H1 (cell line): ENCODE results near the gene TNRC6C. TPM values are rescaled to one million over a fixed set of nuclear protein-coding genes. Genes with fewer than 3 reads are reported as not detected.
A peak's percentile ranks its signal among the peaks of the same experiment; 100 is the strongest.

Experiments used
- CTCF ChIA-PET: fragments of 300-600 bp; sonication (Branson Sonifier 250); formaldehyde crosslinking; loops from one replicate; lab custom pipeline; 2021; ENCODE audit not compliant: partially characterized antibody; lab: Charles Lee
- POLR2A ChIA-PET: fragments of 300-600 bp; sonication (Branson Sonifier 250); formaldehyde crosslinking; loops from one replicate; lab custom pipeline; 2021; ENCODE audit warnings: inconsistent platforms; ENCODE audit not compliant: partially characterized antibody; lab: Charles Lee
- DNase-seq, 2 experiments: peaks; one replicate each; pipeline versions ENCODE4 v3.0.0 to v3.0.0-alpha.2; 2010 to 2022; ENCODE audit warnings: low spot score in 2 of 2, low read depth in 1 of 2, mixed read lengths in 1 of 2
- FAIRE-seq: peaks from 2 replicates; lab custom pipeline; 2011; peaks lifted over from hg19 to GRCh38; lab: Jason Lieb, UNC
- H2AFZ ChIP-seq: 2 replicates; pipeline ENCODE4 v1.8.1; 2012; ENCODE audit warnings: low read length, inconsistent platforms
- H2AK5ac ChIP-seq: 2 replicates; pipeline ENCODE4 v1.6.1; 2013; ENCODE audit warnings: low read depth, low read length
- H2BK120ac ChIP-seq: replicated peaks from 2 replicates; pipeline ENCODE3; 2013; ENCODE audit warnings: low read depth, low read length, inconsistent platforms
- H2BK12ac ChIP-seq: 2 replicates; pipeline ENCODE4 v1.6.1; 2013; ENCODE audit warnings: low read depth, low read length
- H2BK15ac ChIP-seq: 2 replicates; pipeline ENCODE4 v1.6.1; 2013; ENCODE audit warnings: low read length
- H2BK20ac ChIP-seq: 2 replicates; pipeline ENCODE4 v1.6.1; 2013; ENCODE audit warnings: low read length
- H2BK5ac ChIP-seq: 2 replicates; pipeline ENCODE4 v1.6.1; 2013; ENCODE audit warnings: low read depth, low read length
- H3K14ac ChIP-seq: 2 replicates; pipeline ENCODE4 v1.6.1; 2013; ENCODE audit warnings: inconsistent platforms; ENCODE audit not compliant: insufficient read length
- H3K18ac ChIP-seq: 2 replicates; pipeline ENCODE4 v1.6.1; 2013; ENCODE audit warnings: low read length; ENCODE audit errors: extremely low read depth
- H3K23ac ChIP-seq: 2 replicates; pipeline ENCODE4 v1.6.1; 2013; ENCODE audit warnings: inconsistent platforms; ENCODE audit not compliant: insufficient read length
- H3K23me2 ChIP-seq: 2 replicates; pipeline ENCODE4 v1.6.1; 2013; ENCODE audit warnings: low read depth, low read length
- H3K27ac ChIP-seq: 2 replicates; pipeline ENCODE4 v1.6.1; 2011; ENCODE audit warnings: low read depth, low read length, inconsistent platforms
- H3K27me3 ChIP-seq, 4 experiments: replicated peaks in 1 of 4; 1 replicate in 1 of 4; 2 replicates in 3 of 4; pipeline versions ENCODE4 v1.6.1 to v1.8.1; 2011 to 2013; ENCODE audit warnings: low read length in 3 of 4, mild to moderate bottlenecking in 3 of 4, inconsistent platforms in 2 of 4, mixed read lengths in 2 of 4, moderate library complexity in 1 of 4; ENCODE audit not compliant: control insufficient read depth in 3 of 4, insufficient read depth in 3 of 4; ENCODE audit errors: extremely low read depth in 1 of 4
- H3K36me3 ChIP-seq, 4 experiments: 2 replicates each; pipeline versions ENCODE4 v1.6.1 to v1.8.1; 2011 to 2013; ENCODE audit warnings: mild to moderate bottlenecking in 4 of 4, low read length in 3 of 4, moderate library complexity in 2 of 4, control low read depth in 1 of 4, inconsistent platforms in 1 of 4; ENCODE audit not compliant: insufficient read depth in 4 of 4, control insufficient read depth in 2 of 4
- H3K4ac ChIP-seq: replicated peaks from 2 replicates; pipeline ENCODE3; 2013; ENCODE audit warnings: low read length, low read depth, mixed read lengths, inconsistent platforms; ENCODE audit not compliant: insufficient read length
- H3K4me1 ChIP-seq, 4 experiments: replicated peaks in 1 of 4; 1 replicate in 1 of 4; 2 replicates in 3 of 4; pipeline versions ENCODE4 v1.6.1 to v1.8.1; 2011 to 2013; ENCODE audit warnings: low read length in 3 of 4, inconsistent platforms in 2 of 4, mixed read lengths in 1 of 4; ENCODE audit not compliant: insufficient read depth in 4 of 4, control insufficient read depth in 3 of 4
- H3K4me2 ChIP-seq, 2 experiments: 2 replicates each; pipeline versions ENCODE4 v1.6.1 to v1.8.1; 2011 to 2013; ENCODE audit warnings: low read depth in 2 of 2, low read length in 2 of 2, control low read depth in 1 of 2, inconsistent platforms in 1 of 2, mild to moderate bottlenecking in 1 of 2; ENCODE audit not compliant: insufficient read depth in 1 of 2
- H3K4me3 ChIP-seq, 4 experiments: fragments of 200-600, 300-600 bp in 1 of 4; sonication (generic), shearing (Covaris generic), sonication (Bioruptor Twin) in 1 of 4; 2 replicates each; pipeline versions ENCODE4 v1.5.1 to v1.8.1; 2011 to 2016; ENCODE audit warnings: low read length in 4 of 4, low read depth in 3 of 4, control low read depth in 2 of 4, inconsistent platforms in 2 of 4, mild to moderate bottlenecking in 2 of 4, mixed read lengths in 1 of 4, moderate library complexity in 1 of 4; ENCODE audit not compliant: insufficient read depth in 2 of 4; ENCODE audit errors: extremely low read depth in 1 of 4
- H3K56ac ChIP-seq: replicated peaks from 2 replicates; pipeline ENCODE3; 2013; ENCODE audit warnings: low read depth, mild to moderate bottlenecking, mixed read lengths, low read length, inconsistent platforms; ENCODE audit not compliant: insufficient read length
- H3K79me1 ChIP-seq: 2 replicates; pipeline ENCODE4 v1.6.1; 2013; ENCODE audit warnings: low read depth, low read length, control low read depth
- H3K79me2 ChIP-seq, 2 experiments: 2 replicates each; pipeline versions ENCODE4 v1.6.1 to v1.8.1; 2012 to 2013; ENCODE audit warnings: low read length in 2 of 2, mild to moderate bottlenecking in 2 of 2, inconsistent platforms in 1 of 2; ENCODE audit not compliant: insufficient read depth in 2 of 2, control insufficient read depth in 1 of 2
- H3K9ac ChIP-seq, 4 experiments: replicated peaks in 1 of 4; 1 replicate in 1 of 4; 2 replicates in 3 of 4; pipeline versions ENCODE4 v1.6.1 to v1.8.1; 2011 to 2013; ENCODE audit warnings: low read depth in 3 of 4, low read length in 3 of 4, control low read depth in 2 of 4, mild to moderate bottlenecking in 2 of 4, moderate library complexity in 2 of 4, inconsistent platforms in 1 of 4; ENCODE audit errors: extremely low read depth in 1 of 4
- H3K9me3 ChIP-seq, 2 experiments: 2 replicates each; pipeline versions ENCODE4 v1.6.1 to v1.8.1; 2012 to 2013; ENCODE audit warnings: mild to moderate bottlenecking in 2 of 2, moderate library complexity in 2 of 2, control low read depth in 1 of 2, inconsistent platforms in 1 of 2, low read depth in 1 of 2, low read length in 1 of 2, mixed read lengths in 1 of 2; ENCODE audit not compliant: insufficient read depth in 2 of 2
- H4K20me1 ChIP-seq, 2 experiments: replicated peaks in 1 of 2; 2 replicates each; pipeline versions ENCODE3 to v1.8.1; 2011 to 2013; ENCODE audit warnings: inconsistent platforms in 2 of 2, low read length in 2 of 2, mild to moderate bottlenecking in 1 of 2; ENCODE audit not compliant: insufficient read depth in 2 of 2, control insufficient read depth in 1 of 2
- H4K5ac ChIP-seq: 2 replicates; pipeline ENCODE4 v1.6.1; 2013; ENCODE audit warnings: low read length, low read depth, mixed read lengths, inconsistent platforms; ENCODE audit not compliant: insufficient read length
- H4K8ac ChIP-seq: 2 replicates; pipeline ENCODE4 v1.8.0; 2013; ENCODE audit warnings: mild to moderate bottlenecking, moderate library complexity, low read length, inconsistent platforms; ENCODE audit not compliant: insufficient read depth; ENCODE audit errors: extremely low read depth
- H4K91ac ChIP-seq: replicated peaks from 2 replicates; pipeline ENCODE3; 2013; ENCODE audit warnings: low read length, mixed read lengths, inconsistent platforms; ENCODE audit not compliant: insufficient read length
- WGBS, 2 experiments: shearing (Covaris generic) in 1 of 2; methylation state at CpG; one replicate each; pipeline versions ENCODE4 v1.1.6 to v1.1.7; 2013 to 2015; ENCODE audit warnings: low lambda C conversion rate in 2 of 2, mixed read lengths in 2 of 2, inconsistent platforms in 1 of 2, low coverage in 1 of 2, missing lambda C conversion rate in 1 of 2; ENCODE audit not compliant: insufficient replicate concordance in 2 of 2, insufficient coverage in 1 of 2, insufficient read length in 1 of 2; ENCODE audit errors: extremely low coverage in 1 of 2, missing lambda C conversion rate in 1 of 2; 5-methylcytosine and 5-hydroxymethylcytosine counted together
- polyA plus RNA-seq, 7 experiments: library from polyadenylated mRNA; depleted of rRNA in 3 of 7; stranded (reverse) in 5 of 7; unstranded in 2 of 7; fragments of >200 nt in 5 of 7; fragments of 200-250 nt in 2 of 7; gene quantifications; 1 replicate in 5 of 7; 2 replicates in 1 of 7; 4 replicates in 1 of 7; pipeline versions ENCODE4 v1.2.1 to v1.2.3, GENCODE V29; 2011 to 2013; ENCODE audit warnings: missing spikeins in 2 of 7, mixed read lengths in 2 of 7
- total RNA-seq: library from RNA; stranded (reverse); fragmentation: NEBNext Ultra II Directional; extraction: Animal tissue kit (Norgen Biotek cat#: 25700); gene quantifications from 2 replicates; pipeline ENCODE4 v1.2.1, GENCODE V29; 2021

Gene TNRC6C
- total and polyA plus RNA-seq, 2 of the 8 experiments (the other 6 are each of a cell fraction or from before 2014, with no cell fraction given), result 2.8 to 28.9 TPM

DNA sequence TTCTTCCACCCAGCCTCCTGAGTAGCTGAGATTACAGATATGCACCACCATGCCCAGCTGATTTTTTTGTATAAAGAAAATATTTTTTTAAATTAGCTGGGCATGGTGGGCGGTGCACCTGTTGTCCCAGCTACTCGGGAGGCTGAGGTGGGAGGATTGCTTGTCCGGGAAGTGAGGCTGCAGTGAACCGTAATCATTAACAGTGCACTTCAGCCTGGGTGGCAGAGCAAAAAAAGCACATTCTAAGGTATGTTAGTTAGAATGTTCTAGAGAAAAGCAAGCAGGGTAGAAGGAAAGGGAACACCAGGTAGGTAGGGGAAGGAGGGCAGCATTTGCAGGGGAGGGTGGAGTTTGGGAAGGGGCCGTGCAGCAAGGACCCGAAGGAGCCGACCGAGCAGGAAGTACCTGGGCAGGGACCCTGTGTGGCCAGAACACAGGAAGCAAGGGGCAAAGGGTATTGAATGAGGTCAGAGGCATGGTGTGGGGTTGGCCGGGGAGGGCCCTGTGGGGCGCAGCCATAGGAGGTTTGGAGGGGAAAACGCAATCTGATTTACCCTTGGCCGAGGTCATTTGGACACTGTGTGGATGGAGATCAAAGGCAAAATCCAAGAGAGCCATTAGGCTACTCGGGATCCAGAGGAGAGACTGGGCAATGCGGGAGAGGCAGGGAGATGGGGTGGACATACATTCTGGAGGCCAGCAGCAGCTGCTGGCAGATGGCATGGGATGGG lies 189.9 kb downstream of the TNRC6C start:
- no peak for FAIRE-seq
- Histone ChIP-seq H2AK5ac (no peak overlapping the region), H3K4ac (peak overlapping the region; percentile 5), H3K79me1 (no peaks in the 10 kb centered on the region), H2AFZ (no peak overlapping the region; the same call in 1 of the 2 replicates), H3K9ac (no peak overlapping the region), H3K23me2 (no peaks in the 10 kb centered on the region), H2BK12ac (no peak overlapping the region), H4K8ac (no peak overlapping the region), H3K36me3 (no peaks in the 10 kb centered on the region), H3K4me3 (no peak overlapping the region), H4K91ac (no peak overlapping the region), H3K23ac (no peak overlapping the region), H3K27ac (no peak overlapping the region), H3K18ac (no peak overlapping the region), H2BK20ac (no peak overlapping the region), H2BK15ac (no peak overlapping the region), H3K4me2 (no peak overlapping the region), H3K56ac (no peak overlapping the region), H3K79me2 (no peaks in the 10 kb centered on the region), H4K20me1 (no peaks in the 10 kb centered on the region), H3K9me3 (no peaks in the 10 kb centered on the region), H3K14ac (no peak overlapping the region), H4K5ac (no peak overlapping the region), H2BK5ac (no peak overlapping the region), H3K27me3 (no peaks in the 10 kb centered on the region), H3K4me1 (no peaks in the 10 kb centered on the region; a peak in 2 of 7 replicates), H2BK120ac (no peak overlapping the region)
- POLR2A ChIA-PET, result interaction anchor here (0.6 to 2.2 kb wide), 3 partner anchors 21 to 122 kb away, joined by 3 to 8 read pairs (median 5); no protein-coding TSS in a partner anchor
- WGBS, 2 experiments, result 92% methylated on average over 14 of the region's 14 CpGs; no CpG with 5 or more reads in 1 of the 2 experiments
- DNase-seq, result no peak
- CTCF ChIA-PET, result interaction anchor here (1.3 to 1.8 kb wide), 2 partner anchors 11 to 26 kb away, joined by 6 to 8 read pairs; no protein-coding TSS in a partner anchor
